ENCODE results near the gene FAF1. TPM values are rescaled to one million over a fixed set of nuclear protein-coding genes. Genes with fewer than 3 reads are reported as not detected.

Gene FAF1
- total and polyA plus RNA-seq, 2 donors (not counting 3 experiments of a cell fraction or from before 2014, with no cell fraction given): 9.0 to 57.6 TPM

GRCh38 chr1:50493710-50494109 is 466.4 kb downstream of the FAF1 start:
- Histone ChIP-seq H3K9me1 (replicated peaks; ENCODE audit: control insufficient read depth, extremely low read depth, insufficient read depth, low read length) (no peaks in the 10 kb centered on the region), H3K27ac (ENCODE audit: insufficient read depth, low read depth, low read length) (no peak overlapping the region), H3K4me3 (replicated peaks in 1 of 3; ENCODE audit: insufficient read depth in 1 of 3, low read depth in 1 of 3, low read length in 3 of 3) (no peak overlapping the region), H4K20me1 (replicated peaks; ENCODE audit: control insufficient read depth, extremely low read depth, insufficient read depth, low read length) (no peaks in the 10 kb centered on the region), H3K9ac (replicated peaks; ENCODE audit: extremely low read depth, insufficient read depth, low read length) (no peak overlapping the region), H3K4me1 (ENCODE audit: control insufficient read depth, extremely low read depth, insufficient read depth, low read length) (no peaks in the 10 kb centered on the region), H3K9me3 (replicated peaks; ENCODE audit: control insufficient read depth, insufficient read depth, low read length) (no peaks in the 10 kb centered on the region), H3K27me3 (ENCODE audit: control insufficient read depth in 2 of 2, insufficient read depth in 2 of 2, low read length in 2 of 2) (no peaks in the 10 kb centered on the region), H2AFZ (ENCODE audit: low read depth, low read length) (no peak overlapping the region), H3K79me2 (ENCODE audit: control insufficient read depth, insufficient read depth, low read length) (no peaks in the 10 kb centered on the region), H3K4me2 (ENCODE audit: insufficient read depth, low read length) (no peak overlapping the region), H3K36me3 (ENCODE audit: control insufficient read depth in 2 of 2, extremely low read depth in 1 of 2, insufficient read depth in 2 of 2, low read length in 2 of 2) (peaks cover 0 to 1% of the 10 kb centered on the region in 2 experiments)
- no peak for FAIRE-seq
- DNase-seq (ENCODE audit: low read depth, low spot score): no peak
- no peak for TF ChIP-seq EZH2 (IDR thresholded peaks at IDR 0.05; ENCODE audit: borderline replicate concordance, low read depth, low read length, severe bottlenecking)
- no peak for TF ChIP-seq GATA2 (IDR thresholded peaks at IDR 0.05; ENCODE audit: insufficient read depth, insufficient read length, low read depth, low read length)
- no peak for TF ChIP-seq MYC (IDR thresholded peaks at IDR 0.05; ENCODE audit: low read depth, low read length)
- TF ChIP-seq, protein P1, sequence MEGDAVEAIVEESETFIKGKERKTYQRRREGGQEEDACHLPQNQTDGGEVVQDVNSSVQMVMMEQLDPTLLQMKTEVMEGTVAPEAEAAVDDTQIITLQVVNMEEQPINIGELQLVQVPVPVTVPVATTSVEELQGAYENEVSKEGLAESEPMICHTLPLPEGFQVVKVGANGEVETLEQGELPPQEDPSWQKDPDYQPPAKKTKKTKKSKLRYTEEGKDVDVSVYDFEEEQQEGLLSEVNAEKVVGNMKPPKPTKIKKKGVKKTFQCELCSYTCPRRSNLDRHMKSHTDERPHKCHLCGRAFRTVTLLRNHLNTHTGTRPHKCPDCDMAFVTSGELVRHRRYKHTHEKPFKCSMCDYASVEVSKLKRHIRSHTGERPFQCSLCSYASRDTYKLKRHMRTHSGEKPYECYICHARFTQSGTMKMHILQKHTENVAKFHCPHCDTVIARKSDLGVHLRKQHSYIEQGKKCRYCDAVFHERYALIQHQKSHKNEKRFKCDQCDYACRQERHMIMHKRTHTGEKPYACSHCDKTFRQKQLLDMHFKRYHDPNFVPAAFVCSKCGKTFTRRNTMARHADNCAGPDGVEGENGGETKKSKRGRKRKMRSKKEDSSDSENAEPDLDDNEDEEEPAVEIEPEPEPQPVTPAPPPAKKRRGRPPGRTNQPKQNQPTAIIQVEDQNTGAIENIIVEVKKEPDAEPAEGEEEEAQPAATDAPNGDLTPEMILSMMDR (IDR thresholded peaks at IDR 0.05; ENCODE audit: extremely low read depth in 1 of 2, insufficient read depth in 1 of 2, low read depth in 1 of 2, low read length in 2 of 2): no peak
- no peak for TF ChIP-seq FOS (IDR thresholded peaks at IDR 0.05; ENCODE audit: borderline replicate concordance, insufficient read depth, low read length)
- no peak for TF ChIP-seq POLR2AphosphoS5 (IDR thresholded peaks at IDR 0.05; ENCODE audit: insufficient read depth, low read depth, low read length)
- TF ChIP-seq POLR2A (IDR thresholded peaks at IDR 0.05; ENCODE audit: low read depth, low read length): no peak
- TF ChIP-seq JUN (IDR thresholded peaks at IDR 0.05; ENCODE audit: borderline replicate concordance, insufficient read depth, insufficient read length, low read depth): no peak
- TF ChIP-seq, protein P2, sequence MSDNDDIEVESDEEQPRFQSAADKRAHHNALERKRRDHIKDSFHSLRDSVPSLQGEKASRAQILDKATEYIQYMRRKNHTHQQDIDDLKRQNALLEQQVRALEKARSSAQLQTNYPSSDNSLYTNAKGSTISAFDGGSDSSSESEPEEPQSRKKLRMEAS (IDR thresholded peaks at IDR 0.05; ENCODE audit: insufficient read depth, insufficient read length): no peak
- BruUV-seq (replicated peaks): no TSS peak
- CTCF ChIA-PET: interaction anchor here (1.1 kb wide), 1 partner anchor 111 kb away, joined by 4 read pairs; no protein-coding TSS in a partner anchor
- POLR2A ChIA-PET: no interaction called here
- intact Hi-C loops (cut with micrococcal nuclease): no loop called here
- dilution Hi-C loops (cut with MboI; ENCODE audit: extremely low pct_ligation_motif_present, low sequenced_read_pairs): no loop called here
